K562 (cell line): ENCODE results near the gene UQCR11. TPM values are rescaled to one million over a fixed set of nuclear protein-coding genes. Genes with fewer than 3 reads are reported as not detected.

Source experiments
- ATF2 ChIP-seq: sonication (generic); formaldehyde crosslinking; IDR thresholded peaks from 2 replicates; pipeline ENCODE4 v1.8.1; 2022; ENCODE audit warnings: missing genetic modification reagents
- CHAMP1 ChIP-seq: fragments of 450-650 bp; IDR thresholded peaks from 2 replicates; pipeline ENCODE4 v1.6.1; 2016; ENCODE audit warnings: mild to moderate bottlenecking
- DEAF1 ChIP-seq: fragments of 450-650 bp; formaldehyde crosslinking; IDR thresholded peaks from 2 replicates; pipeline ENCODE4 v1.4.0; 2020; ENCODE audit warnings: mild to moderate bottlenecking, moderate library complexity
- DLX4 ChIP-seq: fragments of 250-450 bp; sonication (Bioruptor Pico); IDR thresholded peaks from 2 replicates; pipeline ENCODE4 v1.6.1; 2021; ENCODE audit warnings: mild to moderate bottlenecking
- FOXP1 ChIP-seq: sonication (generic); formaldehyde crosslinking; IDR thresholded peaks from 2 replicates; pipeline ENCODE4 v1.8.0; 2022; ENCODE audit warnings: mild to moderate bottlenecking, missing genetic modification reagents
- GABPB2 ChIP-seq: fragments of 250-450 bp; sonication (Bioruptor Pico); conservative IDR thresholded peaks from 2 replicates; pipeline ENCODE4 v1.5.1; 2021; ENCODE audit warnings: mild to moderate bottlenecking
- KAT2B ChIP-seq: IDR thresholded peaks from one replicate; pipeline ENCODE4 v1.6.1; 2012; ENCODE audit warnings: low read depth, mild to moderate bottlenecking, control low read depth, inconsistent platforms, low read length, moderate library complexity
- KAT7 ChIP-seq: sonication (generic); formaldehyde crosslinking; IDR thresholded peaks from 2 replicates; pipeline ENCODE4 v1.8.0; 2022; ENCODE audit warnings: missing genetic modification reagents, mild to moderate bottlenecking, borderline replicate concordance
- L3MBTL2 ChIP-seq: fragments of 450-650 bp; IDR thresholded peaks from 2 replicates; pipeline ENCODE4 v1.6.1; 2016; ENCODE audit warnings: mild to moderate bottlenecking, moderate library complexity
- LARP7 ChIP-seq: fragments of 450-650 bp; IDR thresholded peaks from 2 replicates; pipeline ENCODE4 v1.6.1; 2016
- MAZ ChIP-seq, 2 experiments: fragments of 450-650 bp in 1 of 2; sonication (generic) in 1 of 2; formaldehyde crosslinking; IDR thresholded peaks in 1 of 2; conservative IDR thresholded peaks in 1 of 2; 2 replicates each; pipeline versions ENCODE4 v1.4.0 to v1.5.0; 2020; ENCODE audit warnings: mild to moderate bottlenecking in 1 of 2, missing genetic modification reagents in 1 of 2
- MEIS2 ChIP-seq: fragments of 450-650 bp; IDR thresholded peaks from 2 replicates; pipeline ENCODE4 v1.6.1; 2014; ENCODE audit warnings: mild to moderate bottlenecking; ENCODE audit not compliant: partially characterized antibody
- MTF1 ChIP-seq: fragments of 250-450 bp; sonication (Bioruptor Pico); IDR thresholded peaks from 2 replicates; pipeline ENCODE4 v1.9.0; 2021; ENCODE audit warnings: moderate library complexity, mild to moderate bottlenecking, inconsistent platforms, borderline replicate concordance
- NCOA6 ChIP-seq: fragments of 450-650 bp; IDR thresholded peaks from 2 replicates; pipeline ENCODE4 v1.6.1; 2017; ENCODE audit warnings: mild to moderate bottlenecking
- NKRF ChIP-seq: fragments of 450-650 bp; IDR thresholded peaks from 2 replicates; pipeline ENCODE4 v1.6.1; 2016; ENCODE audit warnings: borderline replicate concordance
- RAD21 ChIP-seq, 2 experiments: fragments of 250-450 bp in 1 of 2; fragments of 450-650 bp in 1 of 2; sonication (Bioruptor Pico) in 1 of 2; formaldehyde crosslinking in 1 of 2; IDR thresholded peaks in 1 of 2; conservative IDR thresholded peaks in 1 of 2; 2 replicates each; pipeline versions ENCODE4 v1.4.0 to v1.8.0; 2020 to 2022; ENCODE audit warnings: mild to moderate bottlenecking in 2 of 2, moderate library complexity in 1 of 2
- ZFP1 ChIP-seq: fragments of 450-650 bp; formaldehyde crosslinking; IDR thresholded peaks from 2 replicates; pipeline ENCODE4 v1.4.0; 2020; ENCODE audit warnings: mild to moderate bottlenecking, mixed read lengths
- ZFPM2 ChIP-seq: fragments of 250-450 bp; sonication (Bioruptor Pico); IDR thresholded peaks from 2 replicates; pipeline ENCODE4 v1.5.1; 2022; ENCODE audit warnings: mild to moderate bottlenecking
- ZKSCAN8 ChIP-seq: fragments of 200-800 bp; sonication (Bioruptor generic); IDR thresholded peaks from 2 replicates; pipeline ENCODE4 v1.6.1; 2016; ENCODE audit warnings: missing genetic modification characterization, missing compliant biosample characterization
- ZNF174 ChIP-seq: fragments of 250-450 bp; sonication (Bioruptor Pico); IDR thresholded peaks from 2 replicates; pipeline ENCODE4 v1.4.0; 2020; ENCODE audit warnings: mild to moderate bottlenecking
- ZNF184 ChIP-seq: sonication (generic); formaldehyde crosslinking; IDR thresholded peaks from 2 replicates; pipeline ENCODE4 v1.5.0; 2020; ENCODE audit warnings: missing genetic modification reagents
- polyA plus RNA-seq, 8 experiments: library from polyadenylated mRNA; depleted of rRNA in 4 of 8; stranded (reverse) in 5 of 8; unstranded in 3 of 8; fragments of >200 nt; fragmentation: Nextera tagmentation in 2 of 8; fragmentation: Illumina TruSeq in 1 of 8; extraction: Ambion mirVana in 2 of 8; extraction: Trizol in 1 of 8; gene quantifications; 2 replicates each; pipeline versions ENCODE4 v1.2.1 to v1.2.3, GENCODE V29; 2011 to 2014; ENCODE audit warnings: inconsistent platforms in 1 of 8, missing spikeins in 1 of 8
- total RNA-seq, 7 experiments: library from RNA; depleted of rRNA in 6 of 7; stranded (reverse); fragments of >200 nt in 6 of 7; fragmentation: Illumina TruSeq in 2 of 7; extraction: Trizol in 2 of 7; gene quantifications; 2 replicates each; pipeline versions ENCODE4 v1.2.1 to v1.2.3, GENCODE V29; 2011 to 2021; ENCODE audit warnings: low replicate concordance in 1 of 7

Gene UQCR11
- total and polyA plus RNA-seq, 9 of the 15 experiments (the other 6 are each of a cell fraction or from before 2014, with no cell fraction given): 57.6 to 394 (median 259) TPM

- TF ChIP-seq ZNF174 (CRISPR knock-in tag) (no peak), DLX4 (no peak), FOXP1 (CRISPR knock-in tag) (no peak), MTF1 (no peak), ZKSCAN8 (no peak), NCOA6 (no peak), GABPB2 (no peak), KAT7 (CRISPR knock-in tag) (no peak), RAD21 (CRISPR knock-in tag; conservative IDR thresholded peaks at IDR 0.05 in 1 of 2, IDR thresholded peaks at IDR 0.05 in 1 of 2) (no peak), ZNF184 (CRISPR knock-in tag) (no peak), ZFPM2 (CRISPR knock-in tag) (no peak), KAT2B (no peak), LARP7 (0 out of 2 replicates have a peak, but pooled peaks have one; percentile 39), CHAMP1 (no peak), ZFP1 (CRISPR knock-in tag) (no peak), DEAF1 (CRISPR knock-in tag) (no peak), ATF2 (no peak), MAZ (CRISPR knock-in tag; conservative IDR thresholded peaks at IDR 0.05 in 1 of 2, IDR thresholded peaks at IDR 0.05 in 1 of 2) (peak in 1 of 2 experiments; percentile 23; a peak in 1 of 4 replicates), MEIS2 (peak; percentile 71), NKRF (0 out of 2 replicates have a peak, but pooled peaks have one; percentile 19), L3MBTL2 (peak; percentile 40)
Observed at GRCh38 chr19:1592755-1593500, 12.3 kb downstream of the UQCR11 start, which contains the start of gene MBD3 (continued).
